ENCODE measurements around the gene USHBP1.

- TF ChIP-seq POLR2AphosphoS5 (IDR thresholded peaks at IDR 0.05) = no peak
- no peak for TF ChIP-seq CTCF (IDR thresholded peaks at IDR 0.05)
- TF ChIP-seq POLR2A (IDR thresholded peaks at IDR 0.05) = no peak
Observed at GRCh38 chr19:17240826-17241399, 23.6 kb downstream of the USHBP1 start.

Data from upper lobe of left lung (tissue), 4 donors.